GM10847 (cell line): Measurements from ENCODE around the gene ACTRT2.

Experiments used
- POLR2A ChIP-seq: IDR thresholded peaks from 2 replicates; pipeline ENCODE4 v1.6.1; 2011; ENCODE audit not compliant: insufficient read length; ENCODE audit errors: extremely low read depth

ACTRT2 gene

GRCh38 chr1:3067301-3067670 lies 46.0 kb downstream of the ACTRT2 start:
- no peak for TF ChIP-seq POLR2A

- no peak for TF ChIP-seq POLR2A
These were observed 46.6 kb downstream of the ACTRT2 start for GRCh38 chr1:3067671-3068563.

GRCh38 chr1:3068564-3069431 lies 47.5 kb downstream of the ACTRT2 start, which contains the start of gene PRDM16:
Gene PRDM16, plus strand, starts transcription at chr1:3069203. Its CDS starts 57 bp downstream, at chr1:3069260.
- no peak for TF ChIP-seq POLR2A

GRCh38 chr1:3069491-3070308 lies 48.4 kb downstream of the ACTRT2 start:
- TF ChIP-seq POLR2A = no peak

GRCh38 chr1:3070309-3070643 lies 49.0 kb downstream of the ACTRT2 start:
- TF ChIP-seq POLR2A = no peak

DNA sequence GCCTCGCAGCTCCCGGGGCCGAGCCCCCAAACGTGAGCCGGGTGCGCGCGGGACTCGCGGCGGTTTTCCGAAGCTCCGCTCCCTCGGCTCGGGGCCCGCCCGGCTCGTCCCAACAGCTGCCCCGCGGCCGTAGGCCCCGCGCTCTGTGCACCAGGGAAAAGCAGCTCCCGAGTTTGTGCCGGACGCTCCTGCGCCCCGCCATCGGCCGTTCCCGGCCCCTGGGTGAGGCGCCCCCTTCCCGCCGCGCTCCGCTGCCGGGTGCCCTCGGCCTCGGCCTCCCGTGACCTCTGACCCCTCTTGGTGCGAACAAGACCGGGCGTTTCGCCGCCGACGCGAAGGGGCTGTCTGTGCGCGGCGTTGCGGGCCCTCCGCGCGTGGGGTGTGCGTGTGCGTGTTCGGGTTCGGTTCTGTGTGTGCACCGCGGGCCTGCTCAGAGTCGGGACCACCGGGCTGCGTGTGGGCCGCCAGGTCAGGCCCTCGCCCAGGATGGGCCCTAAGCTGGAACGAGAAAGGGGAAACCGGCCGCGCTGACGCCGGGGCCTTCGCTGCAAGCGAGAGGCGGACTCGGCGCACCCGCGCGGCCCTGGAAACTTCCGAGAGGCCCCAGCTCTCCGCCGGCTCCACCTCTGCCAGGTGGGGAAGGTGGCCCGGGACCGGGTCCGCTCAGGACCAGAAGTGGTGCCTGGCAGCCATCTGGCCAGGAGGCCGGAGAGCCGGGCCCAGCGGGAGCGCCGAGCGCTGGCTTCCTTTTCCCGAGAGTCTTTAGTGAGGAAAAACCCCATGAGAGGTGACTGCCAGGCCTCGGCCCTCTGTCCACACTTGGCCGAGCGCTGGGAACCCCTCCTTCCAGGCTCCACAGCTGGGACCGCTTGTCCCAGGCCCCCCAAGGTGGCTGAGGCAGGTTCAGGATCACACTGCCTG lies 49.6 kb downstream of the ACTRT2 start:
- TF ChIP-seq POLR2A = no peak

- TF ChIP-seq POLR2A = no peak
These were observed 50.5 kb downstream of the ACTRT2 start for GRCh38 chr1:3071565-3072390.
